OCI-LY7 (cell line): ENCODE measurements around the gene FZD2.

Experiments used
- EZH2phosphoT487 ChIP-seq: fragments of 200-600 bp; sonication (generic); IDR thresholded peaks from 2 replicates; pipeline ENCODE4 v1.6.1; 2018; ENCODE audit warnings: low read depth, borderline replicate concordance, mild to moderate bottlenecking, mixed run types, antibody characterized with exemption, low read length, moderate library complexity, mixed read lengths
- TF ChIP-seq, protein P1 (sequence below): fragments of 200-600 bp; sonication (generic); conservative IDR thresholded peaks from 2 replicates; pipeline ENCODE4 v1.5.1; 2014; ENCODE audit warnings: mild to moderate bottlenecking, antibody characterized with exemption, low read length, moderate library complexity, mixed read lengths

GRCh38 chr17:44602390-44602789 is 45.1 kb downstream of the FZD2 start:
- TF ChIP-seq, protein P1, sequence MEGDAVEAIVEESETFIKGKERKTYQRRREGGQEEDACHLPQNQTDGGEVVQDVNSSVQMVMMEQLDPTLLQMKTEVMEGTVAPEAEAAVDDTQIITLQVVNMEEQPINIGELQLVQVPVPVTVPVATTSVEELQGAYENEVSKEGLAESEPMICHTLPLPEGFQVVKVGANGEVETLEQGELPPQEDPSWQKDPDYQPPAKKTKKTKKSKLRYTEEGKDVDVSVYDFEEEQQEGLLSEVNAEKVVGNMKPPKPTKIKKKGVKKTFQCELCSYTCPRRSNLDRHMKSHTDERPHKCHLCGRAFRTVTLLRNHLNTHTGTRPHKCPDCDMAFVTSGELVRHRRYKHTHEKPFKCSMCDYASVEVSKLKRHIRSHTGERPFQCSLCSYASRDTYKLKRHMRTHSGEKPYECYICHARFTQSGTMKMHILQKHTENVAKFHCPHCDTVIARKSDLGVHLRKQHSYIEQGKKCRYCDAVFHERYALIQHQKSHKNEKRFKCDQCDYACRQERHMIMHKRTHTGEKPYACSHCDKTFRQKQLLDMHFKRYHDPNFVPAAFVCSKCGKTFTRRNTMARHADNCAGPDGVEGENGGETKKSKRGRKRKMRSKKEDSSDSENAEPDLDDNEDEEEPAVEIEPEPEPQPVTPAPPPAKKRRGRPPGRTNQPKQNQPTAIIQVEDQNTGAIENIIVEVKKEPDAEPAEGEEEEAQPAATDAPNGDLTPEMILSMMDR, result no peak
- no peak for TF ChIP-seq EZH2phosphoT487
